NCI-H1092 treated with DMSO at 0.1 percent for 48 hours (cell line): ENCODE results near the gene ZNF662.

Experiments used
- DNase-seq: peaks from one replicate; lab custom pipeline; 2025; lab: John Stamatoyannopoulos, UW

Gene ZNF662

DNA sequence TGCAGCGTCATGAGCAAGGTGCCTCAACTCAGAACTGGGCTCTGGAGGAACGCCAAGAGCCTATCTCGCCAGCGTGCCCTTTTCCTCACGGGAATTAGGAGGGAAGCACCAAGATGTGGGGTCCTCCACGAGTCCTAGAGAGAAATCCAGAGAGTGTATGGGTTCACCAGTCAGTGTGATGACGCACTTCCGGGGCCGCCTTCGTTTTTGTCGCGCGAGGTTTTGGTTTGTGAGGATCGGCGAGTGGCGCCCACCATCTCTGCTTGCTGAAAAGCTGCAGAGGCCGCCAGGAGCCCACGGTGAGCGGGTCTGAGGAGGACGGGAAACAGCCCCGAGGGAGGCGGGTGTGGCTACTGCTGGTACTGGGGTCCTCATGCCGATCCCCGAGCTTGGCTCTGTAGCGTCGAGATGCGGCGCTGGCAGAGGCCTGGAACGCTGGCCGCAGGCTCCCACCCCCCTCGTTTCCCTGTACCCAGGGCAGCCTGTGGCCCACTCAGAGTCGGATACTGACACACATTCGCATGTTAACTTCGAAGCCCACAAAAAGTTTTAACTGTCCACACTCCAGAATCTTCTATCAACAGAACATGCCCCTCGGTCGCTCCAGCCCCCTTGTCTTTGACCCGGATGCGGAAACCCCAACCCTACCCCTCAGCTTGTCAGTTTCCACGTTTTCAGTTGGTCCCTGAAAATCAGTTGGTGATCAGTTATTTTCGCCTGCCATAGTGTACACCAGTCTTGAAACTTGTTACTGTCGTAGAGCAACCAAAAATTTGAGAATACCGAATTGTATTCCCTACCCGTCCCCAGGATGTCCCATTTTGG lies 30.4 kb downstream of the ZNF662 start:
- no peak for DNase-seq

DNA sequence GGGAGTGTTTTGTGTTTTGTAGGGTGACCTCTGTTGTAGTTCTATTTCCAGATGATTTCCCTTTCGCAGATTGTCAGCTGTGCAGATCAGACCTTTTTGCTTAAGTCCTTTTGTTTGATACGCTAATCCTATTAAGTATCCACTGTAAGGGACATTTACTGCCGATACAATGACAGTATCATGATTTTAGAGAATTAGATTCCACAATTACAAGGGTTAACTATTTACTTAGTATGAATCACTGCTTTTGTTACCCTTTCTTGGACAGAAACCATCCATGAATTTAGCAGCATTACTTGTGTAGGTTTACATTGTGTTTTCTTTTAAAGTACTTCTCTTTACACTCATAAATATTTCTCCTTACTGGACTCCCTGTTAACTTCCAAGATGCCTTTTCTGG lies 31.4 kb downstream of the ZNF662 start:
- no peak for DNase-seq

DNA sequence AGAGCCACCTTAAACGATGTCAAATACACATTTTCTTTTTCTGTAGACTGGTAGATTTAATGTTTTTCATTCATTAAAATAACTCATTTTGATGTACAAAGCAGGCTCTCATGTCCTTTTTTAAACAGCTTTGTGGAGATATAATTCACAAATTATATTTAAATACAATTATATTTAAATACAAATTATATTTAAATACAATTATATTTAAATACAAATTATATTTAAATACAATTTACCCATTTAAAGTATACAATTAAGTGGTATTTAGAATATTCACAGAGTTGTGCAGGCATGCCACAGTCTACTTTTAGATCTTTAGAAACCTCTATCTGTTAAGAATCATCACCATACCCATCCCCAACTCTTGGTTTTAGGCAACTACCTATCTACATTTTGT lies 36.8 kb downstream of the ZNF662 start:
- DNase-seq: no peak

- DNase-seq: no peak
These were observed 40.1 kb downstream of the ZNF662 start for GRCh38 chr3:42946050-42946449.

- no peak for DNase-seq
These were observed 51.6 kb downstream of the ZNF662 start for GRCh38 chr3:42957573-42957972.

GRCh38 chr3:42960282-42960681 lies 54.3 kb downstream of the ZNF662 start:
- no peak for DNase-seq

- no peak for DNase-seq
These were observed 54.8 kb downstream of the ZNF662 start for GRCh38 chr3:42960786-42961185.

GRCh38 chr3:42961633-42962032 lies 55.7 kb downstream of the ZNF662 start:
- peak; percentile 23 for DNase-seq

GRCh38 chr3:42963269-42963668 lies 57.3 kb downstream of the ZNF662 start:
- no peak for DNase-seq

- no peak for DNase-seq
These were observed 58.3 kb downstream of the ZNF662 start for GRCh38 chr3:42964266-42964665.
